HG02798 (cell line): Measurements from ENCODE around the gene CCR9.

Experiments used
- ATAC-seq: cut with Tn5 transposase; IDR thresholded peaks from one replicate; pipeline ENCODE4 v1.9.1; 2021; ENCODE audit warnings: mild to moderate bottlenecking; ENCODE audit not compliant: unreplicated experiment, poor library complexity

Gene CCR9

DNA sequence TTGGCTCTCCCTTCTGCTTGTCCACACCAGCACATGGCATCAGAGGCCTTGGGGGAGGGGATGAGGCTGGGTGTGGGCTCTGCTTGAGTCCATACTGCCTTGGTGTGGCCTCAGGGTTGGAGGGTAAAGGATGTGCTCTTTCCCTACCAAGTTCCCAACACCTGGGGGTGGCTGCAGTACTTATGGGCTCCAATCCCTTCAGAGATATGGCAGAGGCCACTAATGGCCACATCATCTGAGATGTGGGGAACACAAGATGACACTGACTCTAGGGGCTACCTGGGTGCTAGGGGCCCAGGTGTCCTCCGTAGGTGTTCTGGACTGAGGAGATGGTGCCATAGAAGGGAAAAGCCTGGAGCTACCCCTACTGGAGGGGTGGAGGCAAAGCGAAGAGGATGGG is 63.8 kb downstream of the CCR9 start:
- no peak for ATAC-seq

GRCh38 chr3:45950686-45951600 is 64.6 kb downstream of the CCR9 start:
- no peak for ATAC-seq

DNA sequence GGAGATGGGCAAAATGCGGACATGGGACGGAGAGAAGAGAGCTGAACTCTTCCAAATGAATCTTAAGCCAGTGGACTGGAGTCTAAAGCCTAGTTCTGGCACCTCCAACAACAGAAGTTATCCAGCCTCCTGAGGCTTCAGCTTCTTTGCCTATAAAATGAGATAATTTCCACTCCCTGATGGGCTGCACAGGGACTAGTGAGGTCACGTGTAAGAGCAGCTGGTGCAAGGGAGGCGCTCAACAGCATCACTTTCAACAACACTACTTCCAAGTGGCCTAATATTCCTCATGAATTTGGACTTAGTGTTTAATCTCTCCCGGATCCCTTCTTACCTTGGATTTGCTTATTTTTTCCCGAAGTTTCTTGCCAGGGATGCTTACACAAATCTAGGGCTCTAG is 65.6 kb downstream of the CCR9 start:
- no peak for ATAC-seq

GRCh38 chr3:45952456-45952855 is 66.1 kb downstream of the CCR9 start:
- ATAC-seq, result no peak
